GM18868 (cell line): ENCODE data around the gene STIM1.

Source experiments
- ATAC-seq: cut with Tn5 transposase; IDR thresholded peaks from one replicate; pipeline ENCODE4 v1.9.1; 2021; ENCODE audit warnings: mild to moderate bottlenecking, moderate library complexity; ENCODE audit not compliant: unreplicated experiment

STIM1 gene

DNA sequence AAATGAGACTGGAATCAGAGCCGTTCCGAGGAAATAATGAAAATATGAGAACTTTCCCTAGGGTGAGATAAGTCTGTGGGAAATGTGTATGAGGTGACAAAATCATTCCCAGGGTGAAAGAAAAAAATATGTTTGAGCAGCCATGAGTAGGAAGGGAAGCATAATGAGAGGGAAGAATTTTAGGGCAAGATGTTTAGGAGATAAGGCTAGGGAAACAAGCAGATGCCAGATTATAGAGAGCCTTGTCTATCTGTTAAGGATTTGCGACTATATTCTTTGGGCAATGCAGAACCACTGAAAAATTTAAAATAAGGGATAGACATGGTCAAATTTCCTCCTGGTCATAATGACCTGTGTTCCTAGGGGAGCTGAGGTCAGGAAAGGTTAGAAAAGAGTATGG lies 54.4 kb downstream of the STIM1 start:
- ATAC-seq = no peak

DNA sequence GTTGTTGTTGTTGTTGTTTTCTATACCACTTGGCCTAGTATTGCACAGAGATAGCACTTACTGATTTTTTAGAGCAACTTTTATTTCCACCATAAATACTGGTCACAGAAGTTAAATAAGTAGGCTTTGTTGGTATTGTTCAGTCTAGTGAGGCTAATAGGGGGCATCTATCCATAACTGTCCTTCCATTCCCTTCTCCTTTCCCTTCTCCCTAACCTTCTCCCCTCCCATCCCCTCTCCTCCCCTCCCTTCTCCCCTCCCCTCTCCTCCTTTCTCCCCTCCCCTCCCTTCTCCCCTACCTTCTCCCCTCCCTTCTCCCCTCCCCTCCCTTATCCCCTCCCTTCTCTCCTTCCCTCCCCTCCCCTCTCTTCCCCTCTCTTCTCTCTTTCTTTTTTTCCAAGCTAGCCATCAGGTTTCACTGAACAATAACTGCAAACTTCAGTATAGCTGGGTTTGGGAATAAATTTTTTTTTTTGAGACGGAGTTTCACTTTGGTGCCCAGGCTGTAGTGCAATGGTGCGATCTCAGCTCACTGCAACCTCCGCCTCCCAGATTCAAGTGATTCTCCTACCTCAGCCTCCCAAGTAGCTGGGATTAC lies 56.5 kb downstream of the STIM1 start:
- ATAC-seq = no peak

DNA sequence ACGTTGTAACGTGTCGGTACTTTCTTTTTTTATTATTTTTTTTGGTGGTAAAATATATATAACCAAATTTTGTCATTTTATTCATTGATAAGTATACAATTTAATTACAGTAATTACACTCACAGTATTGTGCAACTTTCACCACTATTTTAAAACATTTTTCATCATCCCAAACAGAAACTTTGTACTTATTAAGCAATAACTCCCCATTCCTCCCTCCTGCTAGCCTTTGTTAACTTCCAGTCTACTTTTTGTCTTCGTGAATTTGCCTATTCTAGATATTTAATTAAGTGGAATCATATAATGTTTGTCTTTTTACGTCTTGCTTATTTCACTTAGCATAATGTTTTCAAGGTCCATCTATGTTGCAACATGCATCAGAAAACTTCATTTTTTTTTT lies 58.5 kb downstream of the STIM1 start:
- ATAC-seq = no peak

DNA sequence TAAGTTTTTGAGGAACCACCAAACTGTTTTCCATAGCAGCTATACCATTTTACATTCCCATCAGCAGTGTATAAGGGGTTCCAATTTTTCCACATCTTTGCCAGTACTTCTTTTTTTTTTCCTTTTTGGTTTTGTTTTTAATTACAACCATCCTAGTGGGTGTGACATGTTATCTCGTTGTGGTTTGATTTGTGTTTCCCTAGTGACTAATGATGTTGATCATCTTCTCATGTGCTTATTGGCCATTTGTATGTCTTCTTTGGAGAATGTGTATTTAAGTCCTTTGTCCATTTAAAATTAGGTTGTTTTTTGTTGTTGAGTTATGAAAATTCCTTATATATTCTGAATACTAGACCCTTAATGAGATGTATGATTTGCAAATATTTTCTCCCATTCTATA lies 59.3 kb downstream of the STIM1 start:
- ATAC-seq = no peak

DNA sequence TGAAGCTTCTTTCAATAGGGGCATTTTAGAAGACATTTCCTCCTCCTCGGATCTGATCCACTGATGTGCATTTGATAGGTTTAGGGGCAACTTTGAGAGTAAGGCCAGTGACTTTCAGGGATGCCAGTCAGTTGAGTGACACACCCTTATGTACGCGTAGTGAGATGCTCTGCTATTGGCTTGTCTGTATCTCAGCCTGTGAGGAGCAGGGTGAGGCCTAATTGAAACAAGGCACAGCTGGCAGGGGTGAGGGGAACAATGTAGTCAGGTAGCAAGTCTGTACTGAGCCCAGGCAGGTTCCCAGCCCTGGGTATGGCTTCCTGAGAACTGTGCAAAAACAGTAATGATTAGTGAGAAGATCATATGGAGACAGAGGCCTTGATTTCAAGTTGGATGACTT lies 61.5 kb downstream of the STIM1 start:
- ATAC-seq = no peak

DNA sequence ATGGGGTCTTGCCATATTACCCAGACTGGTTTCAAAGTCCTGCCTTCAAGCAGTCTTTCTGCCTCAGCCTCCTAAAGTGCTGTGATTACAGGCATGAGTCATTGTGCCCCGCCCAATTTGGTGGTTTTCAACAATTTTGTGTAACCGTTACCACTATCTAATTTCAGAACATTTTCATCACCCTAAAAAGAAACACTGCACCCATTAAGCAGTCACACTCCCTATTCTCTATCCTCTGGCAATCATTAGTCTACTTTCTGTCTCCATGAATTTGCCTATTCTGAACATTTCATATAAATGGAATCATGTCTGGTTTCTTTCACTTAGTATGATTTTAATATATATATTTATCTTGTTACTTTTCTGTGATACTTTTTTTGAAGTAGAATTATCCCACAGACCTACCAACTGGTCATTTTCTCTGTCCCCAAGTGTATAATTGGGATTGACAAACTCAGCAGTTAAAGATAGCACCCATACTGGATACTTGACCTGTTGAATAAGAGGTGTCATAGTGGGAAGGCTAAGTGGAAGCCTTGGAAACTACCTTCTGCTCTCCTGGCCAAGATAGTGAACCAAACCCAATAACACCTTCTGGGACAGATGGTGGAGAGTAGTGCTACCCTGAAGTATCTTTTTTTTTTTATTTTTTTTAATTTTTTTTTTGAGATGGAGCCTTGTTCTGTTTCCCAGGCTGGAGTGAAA lies 64.8 kb downstream of the STIM1 start:
- peak; percentile 77 for ATAC-seq

DNA sequence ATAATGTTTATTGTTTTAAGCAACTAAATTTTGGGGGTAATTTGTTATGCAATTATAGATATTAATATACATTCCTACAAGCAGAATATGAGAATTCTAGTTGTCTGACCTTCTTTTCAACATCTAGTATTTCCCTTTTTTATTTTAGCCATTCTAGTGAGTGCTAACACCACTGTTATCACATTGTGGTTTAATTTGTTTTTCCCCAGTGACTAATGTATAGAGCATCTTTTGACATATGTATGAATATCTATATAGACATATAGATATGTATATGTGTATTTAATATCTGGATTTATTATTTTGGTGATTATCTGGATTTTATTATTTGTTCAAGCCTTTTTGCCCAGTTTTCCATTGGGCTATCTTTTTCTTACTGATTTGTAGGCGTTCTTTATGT lies 66.6 kb downstream of the STIM1 start:
- ATAC-seq = no peak

DNA sequence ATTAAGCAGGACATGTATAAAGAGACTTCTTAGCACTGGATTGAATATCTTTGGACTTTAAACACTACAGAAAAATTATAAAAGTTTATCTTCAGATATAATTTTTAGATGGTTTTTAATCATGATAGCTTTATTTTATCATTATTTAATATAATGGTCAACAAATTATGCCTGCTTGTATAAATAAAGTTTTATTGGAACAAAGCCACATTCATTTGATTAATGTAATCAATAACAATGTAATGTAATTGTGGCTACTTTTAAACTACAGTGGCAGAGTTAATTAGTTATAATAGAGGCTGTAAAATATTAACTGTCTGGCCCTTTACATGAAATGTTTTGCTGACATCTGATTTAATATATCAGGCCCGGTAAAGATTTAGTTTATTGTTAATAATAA lies 70.0 kb downstream of the STIM1 start:
- ATAC-seq = no peak

DNA sequence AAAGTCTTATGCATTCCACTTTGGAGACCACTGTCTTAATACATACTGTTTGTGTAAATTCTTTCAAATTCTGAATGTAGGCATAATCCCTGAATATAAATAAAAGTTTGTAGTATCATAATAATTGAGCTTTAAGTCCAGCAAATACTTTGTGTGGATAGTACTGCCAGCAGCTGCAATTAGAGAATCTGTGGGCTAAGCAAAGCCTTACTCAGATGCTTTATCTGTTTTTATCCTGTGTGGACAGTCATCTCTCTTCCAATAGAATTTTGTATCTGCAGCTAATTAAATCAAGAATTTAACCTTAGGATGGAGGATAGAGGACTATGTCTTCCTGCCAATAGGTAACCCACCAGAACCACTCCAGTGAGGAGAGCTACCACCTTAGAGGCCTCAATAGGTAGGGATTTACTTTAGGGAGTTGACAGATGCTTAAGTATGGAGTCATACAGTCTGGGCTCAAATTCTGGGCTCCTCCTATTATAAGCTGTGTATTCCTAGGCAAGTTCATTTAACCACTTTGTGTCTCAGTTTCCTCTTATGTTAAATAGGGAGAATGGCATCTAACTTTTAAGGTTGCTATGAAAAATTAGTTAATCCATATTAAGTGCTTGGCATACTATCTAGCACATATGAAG lies 71.1 kb downstream of the STIM1 start:
- ATAC-seq = no peak

DNA sequence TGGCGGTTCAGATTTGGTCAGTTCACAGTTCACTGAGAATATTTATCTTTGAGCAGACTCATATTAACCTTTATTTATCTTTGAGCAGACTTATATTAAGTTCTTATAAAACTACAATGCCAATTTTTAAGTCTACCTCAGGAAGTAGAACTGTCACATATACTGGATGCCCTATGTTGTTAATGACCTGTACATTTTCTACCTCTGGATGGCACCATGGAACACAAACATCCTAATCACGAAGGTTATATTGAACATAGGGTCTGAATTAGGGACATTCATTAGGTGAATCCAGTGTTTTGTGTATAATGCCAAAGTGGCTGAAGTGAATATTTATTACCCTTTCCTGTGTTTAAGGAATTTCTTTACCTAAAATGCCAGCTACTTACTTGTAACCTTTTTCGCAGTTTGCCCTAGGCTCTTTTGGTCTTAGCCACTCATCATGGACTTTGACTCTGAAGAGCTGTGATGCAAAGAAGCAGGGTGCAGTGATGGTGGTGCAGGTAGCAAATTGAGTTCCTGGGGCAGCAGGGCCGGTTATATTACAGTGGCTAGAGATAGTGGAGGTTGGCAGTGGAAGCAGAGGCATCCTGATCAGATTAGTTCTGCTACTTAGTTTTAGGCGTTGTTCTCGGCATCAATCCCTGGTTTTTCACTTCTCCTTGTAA lies 71.8 kb downstream of the STIM1 start:
- no peak for ATAC-seq

DNA sequence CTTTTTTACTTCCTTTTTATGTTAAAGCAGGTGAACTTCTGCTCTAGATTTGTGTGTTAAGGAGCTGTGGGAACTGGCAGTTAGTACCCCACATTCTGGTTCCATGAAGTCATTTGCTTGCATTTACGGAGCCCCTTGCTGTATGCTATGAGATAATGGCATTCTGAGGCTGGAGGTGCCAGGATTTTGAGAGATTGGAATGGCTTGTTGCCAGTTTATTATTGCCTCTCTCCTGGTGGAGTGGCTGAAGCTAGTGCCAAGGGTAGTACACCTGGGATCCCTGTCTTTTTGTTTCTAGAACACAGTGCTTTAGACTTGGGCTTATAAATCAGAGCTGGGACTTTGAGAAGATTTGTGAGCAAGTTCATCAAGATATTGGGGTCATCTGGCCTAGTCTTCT lies 73.8 kb downstream of the STIM1 start:
- no peak for ATAC-seq

DNA sequence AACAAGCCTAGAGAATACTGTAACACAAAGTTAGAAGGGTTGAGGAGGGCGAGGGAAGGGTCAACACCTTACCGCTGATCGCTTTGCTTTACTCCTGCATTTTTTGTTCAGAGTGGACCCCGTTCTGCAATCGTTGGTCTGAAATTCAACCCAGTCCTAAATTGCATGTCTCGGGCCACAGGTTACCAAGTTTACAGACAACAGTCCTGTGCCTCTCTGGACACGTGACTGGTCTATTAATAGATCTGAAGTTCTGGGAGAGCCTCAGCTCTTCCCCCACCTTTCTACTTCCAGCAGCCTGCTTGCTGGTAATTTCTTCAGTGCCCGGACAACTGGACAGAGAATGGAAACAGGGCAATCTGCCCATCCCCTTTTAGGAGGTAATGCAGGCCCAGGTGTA lies 74.2 kb downstream of the STIM1 start:
- ATAC-seq = no peak

DNA sequence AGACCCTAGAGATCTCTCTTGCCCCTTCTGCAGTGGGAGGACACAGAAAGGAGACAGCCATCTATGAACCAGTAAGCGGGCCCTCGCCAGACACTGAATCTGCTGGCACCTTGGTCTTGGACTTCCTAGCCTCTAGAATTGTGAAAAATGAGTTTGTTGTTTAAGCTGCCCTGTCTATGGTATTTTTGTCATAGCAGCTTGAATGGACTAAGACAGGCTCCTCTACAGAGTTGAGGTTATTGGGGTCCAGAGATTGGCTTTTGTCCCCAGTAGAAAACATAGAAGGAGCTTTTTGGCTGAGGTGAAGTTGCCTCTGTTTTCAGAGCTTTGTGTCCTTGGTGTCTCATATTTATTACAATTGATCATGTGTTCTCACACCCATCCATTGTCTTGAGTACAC lies 77.2 kb downstream of the STIM1 start:
- ATAC-seq = no peak

DNA sequence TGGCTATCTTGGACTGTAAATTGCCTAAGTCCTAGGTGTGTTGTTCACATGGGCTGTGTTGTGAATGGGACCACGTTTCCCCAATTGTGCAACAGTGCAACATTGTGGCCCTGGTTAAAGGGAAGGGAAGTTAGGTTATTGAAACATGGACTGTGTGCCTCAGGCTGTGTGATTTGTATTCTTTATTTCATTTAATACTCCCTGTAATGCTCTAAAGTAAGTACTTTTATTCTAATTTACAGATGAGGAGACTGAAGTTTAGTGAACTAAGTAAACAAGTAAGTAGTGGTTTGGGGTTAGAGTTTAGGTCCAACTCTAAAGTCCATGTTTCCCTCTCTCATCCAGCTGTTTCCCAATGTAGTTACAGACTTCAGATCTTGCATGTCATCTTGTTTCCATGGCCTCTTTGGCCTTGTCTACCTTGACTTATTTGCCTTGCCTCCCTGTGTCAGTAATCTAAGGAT lies 77.7 kb downstream of the STIM1 start:
- ATAC-seq = no peak

DNA sequence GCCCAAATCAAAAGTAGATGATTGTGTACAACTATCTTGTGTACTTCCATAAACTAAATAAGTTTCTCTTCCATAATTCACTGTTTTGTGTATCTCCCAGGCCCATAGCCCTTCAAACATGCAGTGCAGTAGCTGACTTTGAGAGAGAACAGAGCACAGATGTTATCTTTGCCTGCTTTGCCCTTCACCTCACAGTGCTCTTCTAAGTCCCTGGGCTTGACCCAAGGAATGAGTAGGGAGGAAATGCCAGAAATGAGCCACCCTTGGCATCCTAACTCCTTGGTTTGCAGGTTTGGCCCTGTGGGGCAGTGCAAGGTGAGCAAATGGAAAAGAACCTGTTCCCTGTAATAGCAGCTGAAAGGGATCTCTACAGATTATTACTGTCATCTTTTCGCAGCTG lies 79.2 kb downstream of the STIM1 start:
- no peak for ATAC-seq

DNA sequence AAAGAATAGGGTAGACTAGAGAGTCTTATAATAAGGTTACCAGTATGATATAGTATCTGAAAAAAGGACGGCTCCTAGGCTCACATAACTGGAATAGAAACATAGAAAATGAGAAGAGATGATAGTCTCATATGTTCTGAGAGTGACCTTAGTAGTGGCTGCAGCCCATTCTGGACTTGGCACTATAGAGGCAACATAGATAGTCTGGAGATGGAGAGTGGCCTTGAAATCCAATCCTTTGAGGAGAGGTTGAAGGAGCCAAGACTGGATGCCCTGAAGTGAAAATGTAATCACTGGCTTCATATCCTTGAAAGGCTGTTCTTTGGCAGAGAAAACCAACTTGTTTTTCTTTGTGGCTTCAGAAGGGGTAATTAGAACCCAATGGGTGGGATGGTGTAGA lies 81.1 kb downstream of the STIM1 start:
- ATAC-seq = no peak

DNA sequence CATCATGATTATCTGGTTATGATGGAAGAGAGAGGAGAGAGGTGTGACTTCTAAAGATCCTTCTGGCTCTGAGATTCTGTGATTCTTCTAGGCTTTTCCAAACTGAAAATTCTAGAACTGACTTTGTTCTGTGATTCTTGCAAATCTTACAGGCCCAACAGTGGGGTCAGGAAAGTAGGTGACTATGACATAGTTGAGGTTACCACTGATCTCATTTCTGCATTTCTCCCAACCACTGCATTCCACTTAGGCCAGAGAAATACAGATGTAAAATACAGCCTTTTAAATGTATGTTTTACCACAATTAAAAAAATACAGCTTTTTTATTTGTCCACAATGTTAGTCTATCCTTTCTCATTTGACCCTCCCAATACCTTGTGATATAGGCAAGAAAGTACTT lies 83.7 kb downstream of the STIM1 start:
- no peak for ATAC-seq

DNA sequence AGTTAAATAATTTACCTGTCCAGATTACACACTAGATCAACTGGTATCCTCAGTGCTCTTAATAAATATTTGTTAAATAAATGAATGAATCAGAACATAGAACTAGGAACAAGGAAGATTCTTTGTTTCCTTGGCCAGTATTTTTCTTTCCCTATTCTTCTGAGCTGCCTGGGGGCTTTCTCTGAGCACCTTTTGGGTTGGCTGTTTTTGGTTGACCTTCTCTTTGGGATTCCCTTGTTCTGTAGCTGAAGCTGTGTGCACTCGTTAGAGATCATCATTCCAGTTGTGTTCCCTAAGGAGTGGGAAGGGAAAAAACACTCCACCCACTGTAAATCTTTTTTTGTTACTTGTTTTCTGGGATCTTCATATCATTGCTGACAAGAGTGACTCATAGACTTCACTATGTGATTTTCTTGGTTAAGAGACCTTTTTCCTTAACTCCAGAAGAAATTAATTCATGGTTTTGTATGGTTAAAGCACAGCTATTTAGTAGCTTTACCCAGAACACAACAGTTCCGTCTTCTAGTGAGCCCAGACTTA lies 84.3 kb downstream of the STIM1 start:
- ATAC-seq = no peak

DNA sequence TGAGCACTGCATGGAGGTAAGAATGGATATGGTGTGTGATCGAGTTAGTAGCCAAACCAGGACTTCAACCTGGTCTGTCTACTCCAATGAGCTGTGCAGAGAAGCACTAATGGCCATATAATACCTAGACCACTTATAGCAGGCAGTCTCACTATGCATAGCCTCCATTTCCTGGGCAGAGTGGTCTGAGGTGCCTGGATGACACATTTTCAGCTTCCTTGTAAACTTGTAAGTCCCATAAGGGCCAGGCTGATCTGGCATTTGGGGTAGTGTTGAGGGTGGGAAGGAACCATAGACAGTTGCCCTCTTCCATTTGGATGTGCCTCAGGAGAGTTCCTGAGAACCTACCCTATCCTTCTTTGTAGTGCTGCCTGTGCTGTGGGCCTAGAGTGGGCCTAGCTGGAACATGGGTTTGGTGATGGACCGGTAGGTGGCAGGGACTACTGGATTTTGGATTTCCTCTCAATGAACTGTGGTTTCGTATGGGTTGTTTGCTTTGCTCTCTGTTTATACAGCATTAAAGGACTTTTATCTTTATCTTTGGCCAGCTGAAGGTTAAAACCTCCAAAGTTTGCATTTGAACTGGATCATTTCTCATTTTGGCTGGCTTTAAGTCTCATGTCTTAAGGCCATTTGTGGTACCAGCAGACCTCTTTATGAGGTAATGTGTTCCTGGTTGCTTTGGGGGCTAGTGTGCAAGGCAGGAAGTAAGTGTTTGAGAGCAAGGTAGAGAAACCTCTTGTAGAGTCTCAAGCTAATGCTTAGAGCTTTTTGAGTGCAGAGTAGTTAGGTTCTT lies 86.9 kb downstream of the STIM1 start:
- ATAC-seq = peak; percentile 71

DNA sequence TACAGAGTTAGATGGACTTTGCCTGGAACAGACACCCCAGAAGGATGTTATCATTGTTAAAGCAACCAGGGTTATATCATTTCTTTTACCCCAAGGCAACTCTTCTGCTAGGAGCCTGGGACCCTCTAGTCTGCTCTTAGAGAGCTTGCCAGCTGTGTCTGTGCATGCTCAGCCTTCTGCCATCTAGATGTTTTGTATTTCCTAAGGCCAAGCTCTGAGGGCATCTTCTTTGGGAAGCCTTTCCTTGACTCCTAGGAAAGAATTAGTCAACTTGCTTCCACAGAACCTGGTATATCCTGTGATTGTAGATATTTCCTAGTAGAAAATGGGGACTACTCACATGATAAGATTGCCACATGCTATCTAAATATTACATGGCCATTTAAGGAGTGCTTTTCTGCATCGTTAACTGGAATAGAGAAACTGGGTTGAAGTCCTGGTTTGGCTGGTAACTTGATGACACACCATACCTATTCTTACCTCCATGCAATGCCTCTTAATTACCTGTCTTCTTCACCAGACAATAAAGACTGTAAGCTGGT lies 87.6 kb downstream of the STIM1 start:
- peak; percentile 6 for ATAC-seq

DNA sequence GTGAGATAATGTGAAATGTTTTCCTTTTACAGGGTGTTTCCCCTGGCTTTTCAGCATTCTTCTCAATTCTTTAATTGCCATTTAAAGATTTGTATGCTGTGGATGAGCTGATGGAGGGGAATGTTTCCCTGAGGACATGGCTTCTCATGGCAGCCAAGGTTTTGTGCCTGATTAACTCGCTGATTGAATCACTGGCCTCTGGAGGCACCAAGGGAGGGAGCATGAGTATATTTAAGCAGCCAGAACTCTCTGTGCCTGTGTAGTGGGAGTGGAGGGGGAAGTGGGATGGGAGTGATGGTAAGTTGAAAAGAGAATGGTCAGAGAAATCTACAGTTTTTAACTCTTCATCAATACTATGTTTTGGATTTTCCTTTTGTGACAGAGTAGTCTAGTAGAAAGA lies 88.7 kb downstream of the STIM1 start:
- ATAC-seq = no peak
